SH-SY5Y (cell line): Measurements from ENCODE around the gene NEO1.

Experiments
- GATA2 ChIP-seq: IDR thresholded peaks from 2 replicates; pipeline ENCODE4 v1.6.1; 2011; ENCODE audit warnings: mild to moderate bottlenecking, low read depth, low read length
- GATA3 ChIP-seq: IDR thresholded peaks from 2 replicates; pipeline ENCODE4 v1.6.1; 2011; ENCODE audit warnings: low read depth, mild to moderate bottlenecking, low read length, moderate library complexity

DNA sequence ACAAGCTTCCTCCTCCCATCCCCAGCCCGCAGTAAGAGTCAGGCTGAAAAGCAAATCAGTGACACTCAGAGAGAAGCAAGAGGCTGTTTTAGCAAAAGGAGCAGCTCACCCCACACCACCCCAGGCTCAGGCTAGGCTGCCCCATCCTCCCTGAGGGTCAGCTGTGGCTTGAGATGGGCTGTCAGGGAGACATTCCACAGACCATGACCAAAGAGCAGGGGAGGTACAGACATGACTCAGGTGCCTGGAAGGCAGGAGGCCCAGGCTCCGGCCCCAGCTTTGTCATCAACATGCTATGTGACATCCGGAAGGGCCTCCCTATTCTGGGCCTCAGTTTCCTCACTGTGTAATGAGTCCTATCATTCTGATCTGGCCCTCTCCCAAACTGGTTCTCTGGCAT is 291.8 kb downstream of the NEO1 start:
- TF ChIP-seq GATA3, result no peak
- no peak for TF ChIP-seq GATA2
